ENCODE data around the gene RIN3. TPM values are rescaled to one million over a fixed set of nuclear protein-coding genes. Genes with fewer than 3 reads are reported as not detected.

The RIN3 gene
- total RNA-seq, 3 donors from 2014 or later (not counting 1 experiment from before 2014, with no cell fraction given): 248 to 289 (median 282) TPM

GRCh38 chr14:92470215-92470614 lies 43.4 kb upstream of the RIN3 start:
- peaks cover 3% of the 10 kb centered on the region for H3K4me1 ChIP-seq (ENCODE audit: control insufficient read depth, insufficient read depth, low read length)
- H3K9me3 Mint-ChIP-seq: peaks cover 0 to 3% of the 10 kb centered on the region in 2 donors
- no peak overlapping the region for H3K27ac Mint-ChIP-seq
- H3K27me3 Mint-ChIP-seq (ENCODE audit: low read depth in 2 of 2): no peaks in the 10 kb centered on the region
- peaks cover 7% of the 10 kb centered on the region for H3K36me3 Mint-ChIP-seq
- DNase-seq (no peak), ATAC-seq (no peak)
- H3K27ac ChIP-seq (ENCODE audit: low read length): no peak overlapping the region
- no peak for TF ChIP-seq CTCF (IDR thresholded peaks at IDR 0.05)
- H3K4me1 Mint-ChIP-seq: peaks cover 0 to 9% of the 10 kb centered on the region in 2 donors
- peaks cover 7% of the 10 kb centered on the region for H3K9me3 ChIP-seq (ENCODE audit: control insufficient read depth, insufficient read depth, low read length)
- WGBS (ENCODE audit: insufficient coverage): 95% methylated on average over 1 of the region's 3 CpGs
- H3K36me3 ChIP-seq (ENCODE audit: control insufficient read depth, insufficient read depth, low read length): no peaks in the 10 kb centered on the region
- H3K27me3 ChIP-seq (ENCODE audit: control insufficient read depth, insufficient read depth, low read length): no peaks in the 10 kb centered on the region
- H3K4me3 Mint-ChIP-seq: no peak overlapping the region
- intact Hi-C loops (cut with micrococcal nuclease): no loop called here
- H3K4me3 ChIP-seq (ENCODE audit: low read length): no peak overlapping the region

- intact Hi-C loops (cut with micrococcal nuclease): no loop called here
- no peak for TF ChIP-seq CTCF (IDR thresholded peaks at IDR 0.05)
Measured at GRCh38 chr14:92470811-92471210, 42.8 kb upstream of the RIN3 start.

GRCh38 chr14:92471919-92472318 lies 41.7 kb upstream of the RIN3 start:
- Histone ChIP-seq H3K36me3 (ENCODE audit: control insufficient read depth, insufficient read depth, low read length) (no peaks in the 10 kb centered on the region), H3K4me1 (ENCODE audit: control insufficient read depth, insufficient read depth, low read length) (peaks cover 3% of the 10 kb centered on the region), H3K27me3 (ENCODE audit: control insufficient read depth, insufficient read depth, low read length) (no peaks in the 10 kb centered on the region), H3K4me3 (ENCODE audit: low read length) (no peak overlapping the region), H3K9me3 (ENCODE audit: control insufficient read depth, insufficient read depth, low read length) (peaks cover 5% of the 10 kb centered on the region), H3K27ac (ENCODE audit: low read length) (no peak overlapping the region)
- Mint-ChIP-seq H3K4me1 (peaks cover 0 to 5% of the 10 kb centered on the region in 2 donors), H3K36me3 (peaks cover 6% of the 10 kb centered on the region), H3K27me3 (ENCODE audit: low read depth in 2 of 2) (no peaks in the 10 kb centered on the region), H3K27ac (no peak overlapping the region), H3K4me3 (no peak overlapping the region), H3K9me3 (peaks cover 0 to 3% of the 10 kb centered on the region in 2 donors)
- intact Hi-C loops (cut with micrococcal nuclease): no loop called here
- no peak for DNase-seq
- no peak for TF ChIP-seq CTCF (IDR thresholded peaks at IDR 0.05)
- ATAC-seq: no peak

More at GRCh38 chr14:92470811-92471210, 42.8 kb upstream of the RIN3 start:
- no peaks in the 10 kb centered on the region for H3K36me3 ChIP-seq (ENCODE audit: control insufficient read depth, insufficient read depth, low read length)
- no peaks in the 10 kb centered on the region for H3K27me3 ChIP-seq (ENCODE audit: control insufficient read depth, insufficient read depth, low read length)
- H3K4me1 ChIP-seq (ENCODE audit: control insufficient read depth, insufficient read depth, low read length): peaks cover 3% of the 10 kb centered on the region
- Mint-ChIP-seq H3K9me3 (peaks cover 0 to 3% of the 10 kb centered on the region in 2 donors), H3K4me1 (peaks cover 0 to 7% of the 10 kb centered on the region in 2 donors), H3K4me3 (no peak overlapping the region), H3K27me3 (ENCODE audit: low read depth in 2 of 2) (no peaks in the 10 kb centered on the region), H3K36me3 (peaks cover 7% of the 10 kb centered on the region), H3K27ac (no peak overlapping the region)
- peaks cover 7% of the 10 kb centered on the region for H3K9me3 ChIP-seq (ENCODE audit: control insufficient read depth, insufficient read depth, low read length)
- no peak overlapping the region for H3K27ac ChIP-seq (ENCODE audit: low read length)
- WGBS (ENCODE audit: insufficient coverage): 93% methylated on average over 1 of the region's 1 CpG
- H3K4me3 ChIP-seq (ENCODE audit: low read length): no peak overlapping the region
- ATAC-seq (no peak), DNase-seq (no peak)

- DNase-seq: no peak
- H3K9me3 Mint-ChIP-seq: no peaks in the 10 kb centered on the region
- Histone ChIP-seq H3K4me3 (ENCODE audit: low read length) (no peak overlapping the region), H3K9me3 (ENCODE audit: control insufficient read depth, insufficient read depth, low read length) (no peaks in the 10 kb centered on the region), H3K27ac (ENCODE audit: low read length) (no peak overlapping the region), H3K27me3 (ENCODE audit: control insufficient read depth, insufficient read depth, low read length) (no peaks in the 10 kb centered on the region), H3K4me1 (ENCODE audit: control insufficient read depth, insufficient read depth, low read length) (peaks cover 3% of the 10 kb centered on the region), H3K36me3 (ENCODE audit: control insufficient read depth, insufficient read depth, low read length) (no peaks in the 10 kb centered on the region)
- H3K27me3 Mint-ChIP-seq (ENCODE audit: low read depth in 2 of 2): no peaks in the 10 kb centered on the region
- ATAC-seq: no peak
- TF ChIP-seq CTCF (IDR thresholded peaks at IDR 0.05): no peak
- WGBS (ENCODE audit: insufficient coverage): 54% methylated on average over 1 of the region's 1 CpG
- intact Hi-C loops (cut with micrococcal nuclease): no loop called here
- no peak overlapping the region for H3K27ac Mint-ChIP-seq
- no peaks in the 10 kb centered on the region for H3K36me3 Mint-ChIP-seq
- peaks cover 0 to 5% of the 10 kb centered on the region in 2 donors for H3K4me1 Mint-ChIP-seq
- no peak overlapping the region for H3K4me3 Mint-ChIP-seq
Measured at GRCh38 chr14:92472860-92473259, 40.7 kb upstream of the RIN3 start.
